GM18861 (cell line): ENCODE results near the gene AOC1.
"Not testable (repeated sequence)": the region's sequence is repeated elsewhere in the genome, so short reads cannot be mapped to it uniquely, and the experiment has no call there.

Experiments
- ATAC-seq: cut with Tn5 transposase; IDR thresholded peaks from one replicate; pipeline ENCODE4 v1.9.1; 2021; ENCODE audit not compliant: unreplicated experiment

AOC1 gene

GRCh38 chr7:150852371-150852905 lies at the start of gene AOC1:
TSS of gene AOC1 (plus strand) at chr7:150852517. CDS start at chr7:150856471, 3,954 bp downstream.
- ATAC-seq: no peak

- no peak for ATAC-seq
These were observed 49.0 kb upstream of the AOC1 start for GRCh38 chr7:150803161-150803860.

GRCh38 chr7:150804802-150805201 lies 47.5 kb upstream of the AOC1 start:
- ATAC-seq: no peak

GRCh38 chr7:150805864-150806263 lies 46.5 kb upstream of the AOC1 start:
- no peak for ATAC-seq

GRCh38 chr7:150806454-150806853 lies 45.9 kb upstream of the AOC1 start:
- no peak for ATAC-seq

GRCh38 chr7:150806863-150807262 lies 45.5 kb upstream of the AOC1 start:
- no peak for ATAC-seq

- ATAC-seq: not testable (repeated sequence)
These were observed 44.5 kb upstream of the AOC1 start for GRCh38 chr7:150807616-150808438.

- ATAC-seq: no peak
These were observed 37.9 kb upstream of the AOC1 start for GRCh38 chr7:150814328-150815001.

GRCh38 chr7:150818971-150819370 lies 33.3 kb upstream of the AOC1 start:
- ATAC-seq: no peak

- no peak for ATAC-seq
These were observed 32.2 kb upstream of the AOC1 start for GRCh38 chr7:150820148-150820547.

GRCh38 chr7:150820578-150821198 lies 31.6 kb upstream of the AOC1 start:
- no peak for ATAC-seq

GRCh38 chr7:150823043-150823442 lies 29.3 kb upstream of the AOC1 start:
- ATAC-seq: no peak

GRCh38 chr7:150823484-150824126 lies 28.7 kb upstream of the AOC1 start:
- ATAC-seq: no peak

- ATAC-seq: no peak
These were observed 27.7 kb upstream of the AOC1 start for GRCh38 chr7:150824379-150825177.

- no peak for ATAC-seq
These were observed 26.1 kb upstream of the AOC1 start for GRCh38 chr7:150826061-150826849.

GRCh38 chr7:150828384-150828783 lies 23.9 kb upstream of the AOC1 start:
- ATAC-seq: no peak

GRCh38 chr7:150829426-150829825 lies 22.9 kb upstream of the AOC1 start:
- ATAC-seq: no peak

- no peak for ATAC-seq
These were observed 21.4 kb upstream of the AOC1 start for GRCh38 chr7:150830937-150831336.

GRCh38 chr7:150831851-150832250 lies 20.5 kb upstream of the AOC1 start:
- no peak for ATAC-seq
